HepG2 (cell line): ENCODE results near the gene CNBD2. TPM values are rescaled to one million over a fixed set of nuclear protein-coding genes. Genes with fewer than 3 reads are reported as not detected.

Experiments used
- HMGXB4 ChIP-seq, 2 experiments: sonication (generic) in 1 of 2; formaldehyde crosslinking in 1 of 2; IDR thresholded peaks; 2 replicates each; pipeline versions ENCODE4 v1.4.0 to v1.6.1; 2018 to 2020; ENCODE audit warnings: missing genetic modification reagents in 2 of 2, borderline replicate concordance in 1 of 2, low read depth in 1 of 2, mild to moderate bottlenecking in 1 of 2, missing biosample characterization in 1 of 2
- IKZF5 ChIP-seq: IDR thresholded peaks from 2 replicates; pipeline ENCODE4 v1.6.1; 2018; ENCODE audit warnings: missing genetic modification reagents, mild to moderate bottlenecking, missing compliant biosample characterization
- ISX ChIP-seq: sonication (generic); formaldehyde crosslinking; conservative IDR thresholded peaks from 2 replicates; pipeline ENCODE4 v1.5.0; 2020; ENCODE audit warnings: missing genetic modification reagents
- RBAK ChIP-seq: sonication (generic); formaldehyde crosslinking; IDR thresholded peaks from 2 replicates; pipeline ENCODE4 v1.5.1; 2020; ENCODE audit warnings: mild to moderate bottlenecking, missing genetic modification reagents
- RERE ChIP-seq: IDR thresholded peaks from 2 replicates; pipeline ENCODE4 v1.6.1; 2016; ENCODE audit warnings: low read depth, missing genetic modification reagents, missing compliant biosample characterization
- RXRA ChIP-seq: sonication (generic); formaldehyde crosslinking; IDR thresholded peaks from 2 replicates; pipeline ENCODE4 v1.5.1; 2020; ENCODE audit warnings: missing genetic modification reagents
- ZNF260 ChIP-seq: sonication (generic); formaldehyde crosslinking; IDR thresholded peaks from 2 replicates; pipeline ENCODE4 v1.4.0; 2020; ENCODE audit warnings: missing genetic modification reagents, low read depth, mild to moderate bottlenecking, borderline replicate concordance
- ZNF263 ChIP-seq: sonication (generic); formaldehyde crosslinking; IDR thresholded peaks from 2 replicates; pipeline ENCODE4 v1.4.0; 2020; ENCODE audit warnings: missing genetic modification reagents
- ZNF317 ChIP-seq: sonication (generic); formaldehyde crosslinking; IDR thresholded peaks from 2 replicates; pipeline ENCODE4 v1.5.0; 2020; ENCODE audit warnings: mild to moderate bottlenecking, missing genetic modification reagents
- ZNF530 ChIP-seq: sonication (generic); formaldehyde crosslinking; IDR thresholded peaks from 2 replicates; pipeline ENCODE4 v1.5.0; 2020; ENCODE audit warnings: low read depth, mild to moderate bottlenecking, missing genetic modification reagents
- polyA plus RNA-seq, 8 experiments: library from polyadenylated mRNA; depleted of rRNA in 3 of 8; stranded (reverse) in 7 of 8; unstranded in 1 of 8; fragments of >200 nt; fragmentation: Illumina TruSeq in 4 of 8; extraction: Trizol in 4 of 8; gene quantifications; 2 replicates each; pipeline versions ENCODE4 v1.2.1 to v1.2.3, GENCODE V29; 2011 to 2016; ENCODE audit warnings: low read depth in 4 of 8, missing spikeins in 1 of 8, mixed read lengths in 1 of 8; ENCODE audit not compliant: insufficient read depth in 1 of 8
- total RNA-seq, 5 experiments: library from RNA; depleted of rRNA; stranded (reverse); fragments of >200 nt; fragmentation: Illumina TruSeq; extraction: Trizol; gene quantifications; 2 replicates each; pipeline ENCODE4 v1.2.3, GENCODE V29; 2016; ENCODE audit warnings: low read depth in 1 of 5
- TF ChIP-seq, protein P1 (sequence below), 2 experiments: sonication (generic) in 1 of 2; formaldehyde crosslinking in 1 of 2; IDR thresholded peaks; 2 replicates each; pipeline versions ENCODE4 v1.4.0 to v1.6.1; 2016 to 2020; ENCODE audit warnings: borderline replicate concordance in 1 of 2, low read depth in 1 of 2, mild to moderate bottlenecking in 1 of 2, missing genetic modification reagents in 1 of 2
- TF ChIP-seq, protein P2 (sequence below): sonication (generic); formaldehyde crosslinking; IDR thresholded peaks from 2 replicates; pipeline ENCODE4 v1.4.0; 2020; ENCODE audit warnings: missing genetic modification reagents

Gene CNBD2
- total and polyA plus RNA-seq, 2 of the 13 experiments (the other 11 are each of a cell fraction or from before 2014, with no cell fraction given) = 12.4 to 22.8 TPM

DNA sequence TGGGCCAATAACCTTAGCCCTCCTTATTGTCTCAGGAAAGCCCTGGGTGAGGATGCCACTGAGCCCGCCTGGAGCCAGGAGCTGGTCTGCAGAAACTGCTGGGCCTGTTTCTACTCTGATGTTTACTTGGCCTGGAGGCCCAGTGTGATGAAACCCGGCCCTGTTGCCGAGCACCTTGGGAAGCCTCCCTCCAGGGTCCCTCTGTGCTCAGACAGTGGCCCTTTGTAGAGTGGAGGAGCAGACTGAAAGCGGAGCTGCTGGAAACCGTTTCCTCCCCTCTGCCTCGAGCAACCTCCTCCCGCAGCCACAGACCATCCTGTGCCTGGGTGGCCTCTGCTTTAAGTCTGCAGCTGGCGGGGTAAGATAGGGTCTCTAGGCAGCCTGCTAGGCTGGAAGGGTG, 102.1 kb downstream of the CNBD2 start (continued):
- TF ChIP-seq, protein P1, sequence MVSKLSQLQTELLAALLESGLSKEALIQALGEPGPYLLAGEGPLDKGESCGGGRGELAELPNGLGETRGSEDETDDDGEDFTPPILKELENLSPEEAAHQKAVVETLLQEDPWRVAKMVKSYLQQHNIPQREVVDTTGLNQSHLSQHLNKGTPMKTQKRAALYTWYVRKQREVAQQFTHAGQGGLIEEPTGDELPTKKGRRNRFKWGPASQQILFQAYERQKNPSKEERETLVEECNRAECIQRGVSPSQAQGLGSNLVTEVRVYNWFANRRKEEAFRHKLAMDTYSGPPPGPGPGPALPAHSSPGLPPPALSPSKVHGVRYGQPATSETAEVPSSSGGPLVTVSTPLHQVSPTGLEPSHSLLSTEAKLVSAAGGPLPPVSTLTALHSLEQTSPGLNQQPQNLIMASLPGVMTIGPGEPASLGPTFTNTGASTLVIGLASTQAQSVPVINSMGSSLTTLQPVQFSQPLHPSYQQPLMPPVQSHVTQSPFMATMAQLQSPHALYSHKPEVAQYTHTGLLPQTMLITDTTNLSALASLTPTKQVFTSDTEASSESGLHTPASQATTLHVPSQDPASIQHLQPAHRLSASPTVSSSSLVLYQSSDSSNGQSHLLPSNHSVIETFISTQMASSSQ (IDR thresholded peaks at IDR 0.05; ENCODE audit: low read depth) = no peak
- TF ChIP-seq, protein P1 (CRISPR knock-in tag; IDR thresholded peaks at IDR 0.05; ENCODE audit: borderline replicate concordance) = peak; percentile 36; the same call in 1 of the 2 replicates
- no peak for TF ChIP-seq ISX (CRISPR knock-in tag)
- TF ChIP-seq ZNF317 = no peak
- no peak for TF ChIP-seq RERE (CRISPR knock-in tag)
- TF ChIP-seq RXRA (CRISPR knock-in tag) = peak; percentile 55; the same call in 1 of the 2 replicates
- TF ChIP-seq, protein P2, sequence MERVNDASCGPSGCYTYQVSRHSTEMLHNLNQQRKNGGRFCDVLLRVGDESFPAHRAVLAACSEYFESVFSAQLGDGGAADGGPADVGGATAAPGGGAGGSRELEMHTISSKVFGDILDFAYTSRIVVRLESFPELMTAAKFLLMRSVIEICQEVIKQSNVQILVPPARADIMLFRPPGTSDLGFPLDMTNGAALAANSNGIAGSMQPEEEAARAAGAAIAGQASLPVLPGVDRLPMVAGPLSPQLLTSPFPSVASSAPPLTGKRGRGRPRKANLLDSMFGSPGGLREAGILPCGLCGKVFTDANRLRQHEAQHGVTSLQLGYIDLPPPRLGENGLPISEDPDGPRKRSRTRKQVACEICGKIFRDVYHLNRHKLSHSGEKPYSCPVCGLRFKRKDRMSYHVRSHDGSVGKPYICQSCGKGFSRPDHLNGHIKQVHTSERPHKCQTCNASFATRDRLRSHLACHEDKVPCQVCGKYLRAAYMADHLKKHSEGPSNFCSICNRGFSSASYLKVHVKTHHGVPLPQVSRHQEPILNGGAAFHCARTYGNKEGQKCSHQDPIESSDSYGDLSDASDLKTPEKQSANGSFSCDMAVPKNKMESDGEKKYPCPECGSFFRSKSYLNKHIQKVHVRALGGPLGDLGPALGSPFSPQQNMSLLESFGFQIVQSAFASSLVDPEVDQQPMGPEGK (CRISPR knock-in tag) = 0 out of 2 replicates have a peak, but pooled peaks have one; percentile 17
- peak; percentile 99 for TF ChIP-seq ZNF263
- TF ChIP-seq RBAK (CRISPR knock-in tag) = no peak
- TF ChIP-seq ZNF530 (CRISPR knock-in tag) = no peak
- no peak for TF ChIP-seq ZNF260 (CRISPR knock-in tag)
- no peak for TF ChIP-seq IKZF5 (CRISPR knock-in tag)
- TF ChIP-seq HMGXB4 (CRISPR knock-in tag; IDR thresholded peaks at IDR 0.05; ENCODE audit: borderline replicate concordance in 1 of 2, low read depth in 1 of 2) = peak in 1 of 2 experiments; percentile 29; a peak in 1 of 4 replicates
